PC-3 (cell line): ENCODE results near the gene CHD1. TPM values are rescaled to one million over a fixed set of nuclear protein-coding genes. Genes with fewer than 3 reads are reported as not detected.

Experiments
- ATAC-seq: fragments of 200-7000 bp; cut with Tn5 transposase; 2 replicates; pipeline ENCODE4 v1.9.1; 2020; ENCODE audit warnings: mild to moderate bottlenecking, moderate library complexity
- BruUV-seq: library from RNA; stranded (reverse); fragments of 400-500 nt; replicated peaks from 2 replicates; lab custom pipeline; 2021; lab: Mats Ljungman, UMichigan
- CTCF ChIA-PET: fragments of 300-600 bp; sonication (Branson Sonifier 250); formaldehyde crosslinking; loops from one replicate; lab custom pipeline; 2022; ENCODE audit warnings: antibody characterized with exemption; lab: Charles Lee
- POLR2A ChIA-PET: fragments of 300-600 bp; sonication (Branson Sonifier 250); formaldehyde crosslinking; loops from one replicate; lab custom pipeline; 2022; ENCODE audit warnings: antibody characterized with exemption; ENCODE audit not compliant: unreplicated experiment; lab: Charles Lee
- DNase-seq: peaks from one replicate; pipeline ENCODE4 v3.0.0-alpha.2; 2015
- H2AFZ ChIP-seq: fragments of 300-600 bp; sonication (generic); 2 replicates; pipeline ENCODE4 v1.6.0; 2016; ENCODE audit warnings: antibody characterized with exemption, low read length
- H3F3A ChIP-seq: fragments of 300-600 bp; sonication (generic); one replicate; pipeline ENCODE4 v1.6.0; 2017; ENCODE audit warnings: antibody characterized with exemption, low read length, control low read depth, mild to moderate bottlenecking; ENCODE audit not compliant: unreplicated experiment
- H3K27ac ChIP-seq: fragments of 300-600 bp; sonication (generic); 2 replicates; pipeline ENCODE4 v1.5.1; 2016; ENCODE audit warnings: mild to moderate bottlenecking, low read length
- H3K27me3 ChIP-seq: fragments of 300-600 bp; sonication (generic); 2 replicates; pipeline ENCODE4 v1.6.1; 2016; ENCODE audit warnings: low read length, mixed read lengths
- H3K36me3 ChIP-seq: fragments of 300-600 bp; sonication (generic); 2 replicates; pipeline ENCODE4 v1.6.1; 2016; ENCODE audit warnings: low read depth, mixed run types, low read length, mixed read lengths
- H3K4me1 ChIP-seq: fragments of 300-600 bp; sonication (generic); 2 replicates; pipeline ENCODE4 v1.5.1; 2016; ENCODE audit warnings: low read length; ENCODE audit not compliant: insufficient read depth
- H3K4me2 ChIP-seq: fragments of 300-600 bp; sonication (generic); 2 replicates; pipeline ENCODE4 v1.6.0; 2016; ENCODE audit warnings: low read length
- H3K4me3 ChIP-seq: fragments of 300-600 bp; sonication (generic); 2 replicates; pipeline ENCODE4 v1.5.1; 2016; ENCODE audit warnings: mild to moderate bottlenecking, low read length, mixed read lengths
- H3K79me2 ChIP-seq: fragments of 300-600 bp; sonication (generic); 2 replicates; pipeline ENCODE4 v1.6.1; 2017; ENCODE audit warnings: low read length, mixed read lengths
- H3K9ac ChIP-seq: fragments of 300-600 bp; sonication (generic); 2 replicates; pipeline ENCODE4 v1.6.0; 2016; ENCODE audit warnings: mild to moderate bottlenecking, low read length
- H3K9me2 ChIP-seq: fragments of 300-600 bp; sonication (generic); replicated peaks from 2 replicates; pipeline ENCODE4 v1.6.1; 2016; ENCODE audit warnings: mixed run types, low read length, mixed read lengths
- H3K9me3 ChIP-seq: fragments of 300-600 bp; sonication (generic); 2 replicates; pipeline ENCODE4 v1.6.1; 2016; ENCODE audit warnings: low read length, mixed read lengths
- H4K20me1 ChIP-seq: fragments of 300-600 bp; sonication (generic); 2 replicates; pipeline ENCODE4 v1.6.1; 2016; ENCODE audit warnings: low read length, mixed read lengths
- EZH2 ChIP-seq: fragments of 300-600 bp; sonication (generic); IDR thresholded peaks from one replicate; pipeline ENCODE4 v1.6.1; 2017; ENCODE audit warnings: antibody characterized with exemption, mild to moderate bottlenecking, low read length; ENCODE audit not compliant: unreplicated experiment
- EZH2phosphoT487 ChIP-seq: fragments of 300-600 bp; sonication (generic); IDR thresholded peaks from 2 replicates; pipeline ENCODE4 v1.6.1; 2018; ENCODE audit warnings: mild to moderate bottlenecking, antibody characterized with exemption, low read length, borderline replicate concordance
- intact Hi-C: fragments of 100-400 bp; cut with micrococcal nuclease; formaldehyde crosslinking; loops from 2 replicates; pipeline ENCODE4 v1.9.0; 2023
- total RNA-seq: library from RNA; depleted of rRNA; stranded (reverse); fragments of >200 nt; gene quantifications from 2 replicates; pipeline ENCODE4 v1.2.3, GENCODE V29; 2014
- TF ChIP-seq, protein P1 (sequence below): fragments of 300-600 bp; sonication (generic); conservative IDR thresholded peaks from 2 replicates; pipeline ENCODE4 v1.5.1; 2017; ENCODE audit warnings: antibody characterized with exemption, low read depth, mild to moderate bottlenecking, low read length

Gene CHD1
- total RNA-seq, 1 experiment from 2014 or later: 45.9 TPM

- Histone ChIP-seq H3K27me3 (no peaks in the 10 kb centered on the region), H2AFZ (no peak overlapping the region), H4K20me1 (peaks cover 30% of the 10 kb centered on the region), H3K4me2 (no peak overlapping the region), H3K4me1 (peaks cover 17% of the 10 kb centered on the region), H3K9ac (no peak overlapping the region), H3F3A (peaks cover 4% of the 10 kb centered on the region), H3K9me3 (no peaks in the 10 kb centered on the region), H3K36me3 (peaks cover 12% of the 10 kb centered on the region; the same call in 1 of the 2 replicates), H3K4me3 (no peak overlapping the region), H3K79me2 (peaks cover 95% of the 10 kb centered on the region), H3K27ac (no peak overlapping the region), H3K9me2 (no peaks in the 10 kb centered on the region)
- BruUV-seq: no TSS peak
- DNase-seq (no peak), ATAC-seq (no peak)
- TF ChIP-seq, protein P1, sequence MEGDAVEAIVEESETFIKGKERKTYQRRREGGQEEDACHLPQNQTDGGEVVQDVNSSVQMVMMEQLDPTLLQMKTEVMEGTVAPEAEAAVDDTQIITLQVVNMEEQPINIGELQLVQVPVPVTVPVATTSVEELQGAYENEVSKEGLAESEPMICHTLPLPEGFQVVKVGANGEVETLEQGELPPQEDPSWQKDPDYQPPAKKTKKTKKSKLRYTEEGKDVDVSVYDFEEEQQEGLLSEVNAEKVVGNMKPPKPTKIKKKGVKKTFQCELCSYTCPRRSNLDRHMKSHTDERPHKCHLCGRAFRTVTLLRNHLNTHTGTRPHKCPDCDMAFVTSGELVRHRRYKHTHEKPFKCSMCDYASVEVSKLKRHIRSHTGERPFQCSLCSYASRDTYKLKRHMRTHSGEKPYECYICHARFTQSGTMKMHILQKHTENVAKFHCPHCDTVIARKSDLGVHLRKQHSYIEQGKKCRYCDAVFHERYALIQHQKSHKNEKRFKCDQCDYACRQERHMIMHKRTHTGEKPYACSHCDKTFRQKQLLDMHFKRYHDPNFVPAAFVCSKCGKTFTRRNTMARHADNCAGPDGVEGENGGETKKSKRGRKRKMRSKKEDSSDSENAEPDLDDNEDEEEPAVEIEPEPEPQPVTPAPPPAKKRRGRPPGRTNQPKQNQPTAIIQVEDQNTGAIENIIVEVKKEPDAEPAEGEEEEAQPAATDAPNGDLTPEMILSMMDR: no peak
- TF ChIP-seq EZH2 (no peak), EZH2phosphoT487 (no peak)
- CTCF ChIA-PET: interaction anchor here (1.0 kb wide), 1 partner anchor 121 kb away, joined by 3 read pairs; no protein-coding TSS in a partner anchor
- intact Hi-C loops: no loop called here
- POLR2A ChIA-PET: no interaction called here
Measured at GRCh38 chr5:98911280-98912040, 17.3 kb downstream of the CHD1 start.

DNA sequence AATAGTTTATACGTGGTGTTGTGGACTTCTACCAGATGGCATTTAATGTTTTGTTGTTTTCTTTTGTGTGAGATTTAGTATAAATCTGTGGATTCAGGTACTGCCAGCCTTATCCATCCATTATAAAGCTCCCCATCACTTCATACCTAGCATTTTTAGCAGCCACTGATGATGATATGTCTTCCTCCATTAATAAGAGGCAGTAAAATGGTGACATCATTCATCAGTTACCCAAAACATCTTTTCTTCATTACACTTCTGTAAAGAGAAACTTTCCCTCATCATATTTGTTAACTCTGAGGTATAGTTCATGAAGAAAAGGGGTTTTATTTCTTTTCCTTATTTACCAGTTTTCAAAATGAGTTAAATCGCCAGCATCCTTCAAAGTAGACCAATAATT is 19.4 kb downstream of the CHD1 start:
- intact Hi-C loops: no loop called here
- no peaks in the 10 kb centered on the region for H3K27me3 ChIP-seq
- no peak overlapping the region for H3K4me2 ChIP-seq
- H4K20me1 ChIP-seq: peaks cover 28% of the 10 kb centered on the region
- no peak overlapping the region for H3K9ac ChIP-seq
- no peak for TF ChIP-seq EZH2
- no peak for TF ChIP-seq EZH2phosphoT487
- TF ChIP-seq, protein P1: no peak
- ATAC-seq: no peak
- H3K9me3 ChIP-seq: no peaks in the 10 kb centered on the region
- no peak for DNase-seq
- CTCF ChIA-PET: no interaction called here
- no peak overlapping the region for H3K4me3 ChIP-seq
- peaks cover 14% of the 10 kb centered on the region; the same call in 1 of the 2 replicates for H3K36me3 ChIP-seq
- no peak overlapping the region for H2AFZ ChIP-seq
- H3F3A ChIP-seq: peaks cover 13% of the 10 kb centered on the region
- H3K4me1 ChIP-seq: peaks cover 33% of the 10 kb centered on the region
- POLR2A ChIA-PET: no interaction called here
- H3K9me2 ChIP-seq: no peaks in the 10 kb centered on the region
- peaks cover 95% of the 10 kb centered on the region for H3K79me2 ChIP-seq
- no TSS peak for BruUV-seq
- H3K27ac ChIP-seq: no peak overlapping the region

DNA sequence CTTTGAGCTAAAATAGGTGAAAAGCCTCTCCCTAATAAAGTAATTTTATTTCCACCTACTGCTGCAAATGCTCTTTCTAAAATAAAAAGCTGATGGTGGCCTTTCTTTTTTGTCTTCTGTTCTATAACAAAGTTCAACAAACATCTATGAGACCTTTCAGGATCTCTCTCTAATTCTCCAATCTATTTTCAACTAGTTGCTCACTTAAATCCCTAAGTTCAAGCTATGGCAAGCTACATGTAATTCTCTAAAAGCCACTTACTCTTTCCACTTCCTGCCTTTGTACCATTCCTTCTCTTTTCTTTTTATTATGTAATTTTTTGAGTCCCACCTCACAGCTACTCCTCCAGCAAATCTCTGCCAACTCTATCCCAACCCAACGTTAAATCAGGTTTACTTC is 20.9 kb downstream of the CHD1 start:
- Histone ChIP-seq H3K36me3 (peaks cover 28% of the 10 kb centered on the region), H3K9me3 (no peaks in the 10 kb centered on the region), H3K27ac (no peak overlapping the region), H4K20me1 (peaks cover 26% of the 10 kb centered on the region), H3K9me2 (no peaks in the 10 kb centered on the region), H3K4me3 (no peak overlapping the region), H3K9ac (no peak overlapping the region), H3K79me2 (peaks cover 95% of the 10 kb centered on the region), H3K4me1 (peaks cover 47% of the 10 kb centered on the region), H3F3A (peaks cover 13% of the 10 kb centered on the region), H2AFZ (no peak overlapping the region), H3K4me2 (no peak overlapping the region), H3K27me3 (no peaks in the 10 kb centered on the region)
- ChIA-PET POLR2A (interaction anchor here (0.5 kb wide), 1 partner anchor 90 kb away, joined by 5 read pairs; no protein-coding TSS in a partner anchor), CTCF (interaction anchor here (0.5 to 1.7 kb wide), 2 partner anchors 53 to 124 kb away, joined by 3 to 7 read pairs; no protein-coding TSS in a partner anchor)
- no peak for ATAC-seq
- no peak for DNase-seq
- intact Hi-C loops: no loop called here
- BruUV-seq: no TSS peak
- TF ChIP-seq EZH2phosphoT487 (no peak), EZH2 (no peak)
- TF ChIP-seq, protein P1: no peak
